Neuron (in vitro differentiated cells): ENCODE measurements around the gene DIO3.
"Not testable (repeated sequence)": the region's sequence is repeated elsewhere in the genome, so short reads cannot be mapped to it uniquely, and the experiment has no call there.

Experiments
- H2AFZ ChIP-seq: one replicate; pipeline ENCODE4 v1.6.1; 2013; ENCODE audit warnings: low read depth, mild to moderate bottlenecking, inconsistent platforms, low read length, moderate library complexity
- H3K27me3 ChIP-seq: one replicate; pipeline ENCODE4 v1.6.1; 2013; ENCODE audit warnings: low read length; ENCODE audit not compliant: insufficient read depth
- H3K36me3 ChIP-seq: one replicate; pipeline ENCODE4 v1.6.1; 2013; ENCODE audit warnings: low read length; ENCODE audit not compliant: insufficient read depth
- H3K4me1 ChIP-seq: one replicate; pipeline ENCODE4 v1.6.1; 2013; ENCODE audit warnings: low read length; ENCODE audit not compliant: insufficient read depth
- H3K4me3 ChIP-seq: 2 replicates; pipeline ENCODE4 v1.5.1; 2013; ENCODE audit warnings: mild to moderate bottlenecking, low read length, moderate library complexity
- H3K9me3 ChIP-seq: one replicate; pipeline ENCODE4 v1.6.1; 2013; ENCODE audit warnings: low read length

The DIO3 gene

DNA sequence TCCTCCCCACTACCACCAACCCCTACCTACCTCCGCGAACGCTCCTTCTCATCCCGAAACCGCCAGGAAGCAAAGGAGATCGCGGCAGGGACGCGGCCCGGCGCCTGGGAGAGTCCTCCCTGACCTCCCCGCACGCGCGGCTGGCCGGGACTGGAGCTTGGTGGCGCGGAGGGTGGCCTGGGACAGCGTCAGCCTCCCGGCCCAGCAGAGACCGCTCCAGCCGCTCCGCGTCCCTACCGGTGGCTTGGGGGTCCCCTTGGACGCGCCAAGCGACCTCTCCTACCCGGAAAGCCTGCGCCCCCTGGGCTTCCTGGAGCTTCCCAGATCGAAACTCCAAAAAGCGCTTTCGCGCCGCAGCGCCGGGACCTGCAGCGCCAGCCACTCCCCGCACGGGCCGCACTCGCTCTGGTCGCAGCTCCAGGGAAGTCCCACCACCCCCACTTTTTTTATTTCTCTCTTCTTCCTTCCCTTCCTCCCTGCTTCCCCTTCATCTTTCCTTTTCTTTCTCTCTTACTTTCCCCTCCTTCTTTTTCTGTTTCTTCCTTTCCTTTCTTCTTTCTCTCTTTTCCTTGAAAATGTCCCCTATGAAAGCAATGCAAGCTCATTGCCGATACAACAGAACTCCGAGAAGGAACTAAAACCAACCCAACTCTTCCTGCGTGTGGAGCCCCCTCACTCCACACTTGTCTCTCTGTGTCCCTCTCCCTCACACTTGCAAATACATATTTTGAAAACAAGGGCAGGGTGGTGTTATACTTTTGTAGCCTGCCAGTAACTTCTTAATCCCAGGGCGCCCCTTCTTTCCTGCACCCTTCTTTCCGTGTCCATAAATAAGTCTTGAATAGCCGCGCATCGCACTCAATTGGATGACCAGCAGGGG, 3.8 kb downstream of the DIO3 start:
- H3K4me1 ChIP-seq, result peaks cover 19% of the 10 kb centered on the region
- peak overlapping the region; percentile 36 for H3K4me3 ChIP-seq
- H3K27me3 ChIP-seq, result peaks cover 70% of the 10 kb centered on the region
- H3K9me3 ChIP-seq, result peaks cover 9% of the 10 kb centered on the region
- no peak overlapping the region for H2AFZ ChIP-seq
- no peaks in the 10 kb centered on the region for H3K36me3 ChIP-seq

DNA sequence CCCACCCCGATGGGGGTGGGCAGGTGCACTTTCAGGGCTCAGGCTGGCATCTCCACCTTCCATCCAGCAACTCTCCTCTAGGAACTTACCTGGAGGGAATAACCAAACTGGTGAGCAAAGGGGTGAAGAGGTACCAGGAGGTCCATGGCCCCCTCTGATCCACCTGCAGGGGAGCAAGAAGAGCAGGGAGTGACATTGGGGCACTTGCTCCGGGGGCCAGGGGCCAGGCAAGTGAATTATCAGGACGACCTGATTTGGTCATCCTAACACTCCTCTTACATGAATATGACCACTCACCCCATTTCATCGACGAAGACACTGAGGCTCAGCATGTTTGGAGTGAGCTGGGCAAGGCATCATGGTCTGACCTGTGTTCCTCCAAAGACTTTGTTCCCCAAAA, 6.0 kb downstream of the DIO3 start:
- Histone ChIP-seq H2AFZ (no peak overlapping the region), H3K27me3 (peaks cover 69% of the 10 kb centered on the region), H3K9me3 (peaks cover 4% of the 10 kb centered on the region), H3K4me1 (peaks cover 19% of the 10 kb centered on the region), H3K4me3 (no peak overlapping the region), H3K36me3 (no peaks in the 10 kb centered on the region)

DNA sequence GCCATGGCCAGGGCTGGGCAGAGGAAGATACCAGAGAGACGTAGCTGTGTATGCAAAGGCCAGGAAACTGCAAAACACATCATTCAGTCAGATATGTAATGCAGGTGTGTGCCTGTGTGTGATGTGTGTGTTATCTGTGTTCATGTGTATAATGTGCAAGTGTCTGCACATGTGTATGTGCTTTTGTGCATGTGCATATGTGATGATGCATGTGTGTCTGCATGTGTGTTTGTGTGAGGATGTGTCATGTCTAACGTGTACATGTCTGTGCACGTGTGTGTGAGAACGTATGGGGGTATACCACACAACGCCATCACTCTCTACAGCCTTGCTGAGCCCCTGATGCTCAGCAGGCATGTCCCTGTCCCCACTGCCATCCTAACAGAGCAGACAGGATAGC, 9.7 kb downstream of the DIO3 start:
- Histone ChIP-seq H3K4me1 (no peaks in the 10 kb centered on the region), H3K9me3 (peaks cover 2% of the 10 kb centered on the region), H3K27me3 (peaks cover 35% of the 10 kb centered on the region), H2AFZ (no peak overlapping the region), H3K4me3 (no peak overlapping the region), H3K36me3 (no peaks in the 10 kb centered on the region)

DNA sequence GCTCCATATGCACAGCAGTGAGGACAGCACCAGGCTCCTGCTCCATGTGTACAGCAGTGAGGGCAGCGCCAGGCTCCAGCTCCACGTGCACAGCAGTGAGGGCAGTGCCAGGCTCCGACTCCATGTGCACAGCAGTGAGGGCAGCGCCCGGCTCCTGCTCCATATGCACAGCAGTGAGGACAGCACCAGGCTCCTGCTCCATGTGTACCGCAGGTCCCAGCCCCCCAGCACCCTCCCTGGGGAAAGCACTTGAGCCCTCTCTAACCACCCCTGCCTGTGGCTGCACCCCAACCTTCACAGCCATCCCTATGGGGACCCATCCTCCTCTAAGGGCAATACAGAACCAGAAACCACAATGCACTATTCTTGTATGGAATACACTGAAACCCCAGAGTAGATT, 11.2 kb downstream of the DIO3 start:
- H3K4me3 ChIP-seq, H3K36me3 ChIP-seq, H3K9me3 ChIP-seq, H2AFZ ChIP-seq, H3K4me1 ChIP-seq: not testable (repeated sequence)
- H3K27me3 ChIP-seq, result peaks cover 25% of the 10 kb centered on the region

DNA sequence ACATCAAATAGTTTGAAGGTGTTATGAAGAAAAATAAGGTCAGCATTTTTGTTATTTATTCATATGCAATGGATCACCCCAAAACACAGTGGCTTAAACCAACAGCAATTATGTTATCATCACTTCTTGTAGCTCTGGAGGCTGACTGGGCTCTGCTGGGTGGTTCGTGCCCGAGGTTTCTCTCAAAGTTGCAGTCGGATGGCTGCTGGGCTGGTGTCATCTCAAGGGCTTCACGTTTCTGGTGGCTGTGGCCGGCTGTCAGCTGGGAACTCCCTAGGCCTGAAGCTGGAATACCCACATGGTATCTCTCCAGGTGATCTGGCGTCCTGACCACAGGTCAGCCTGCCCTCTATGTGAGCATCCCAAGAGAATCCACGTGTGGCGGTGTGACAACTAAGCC, 12.0 kb downstream of the DIO3 start:
- Histone ChIP-seq H3K36me3 (no peaks in the 10 kb centered on the region), H3K27me3 (peaks cover 20% of the 10 kb centered on the region), H3K4me3 (no peak overlapping the region), H3K9me3 (peaks cover 1% of the 10 kb centered on the region), H3K4me1 (no peaks in the 10 kb centered on the region), H2AFZ (no peak overlapping the region)

DNA sequence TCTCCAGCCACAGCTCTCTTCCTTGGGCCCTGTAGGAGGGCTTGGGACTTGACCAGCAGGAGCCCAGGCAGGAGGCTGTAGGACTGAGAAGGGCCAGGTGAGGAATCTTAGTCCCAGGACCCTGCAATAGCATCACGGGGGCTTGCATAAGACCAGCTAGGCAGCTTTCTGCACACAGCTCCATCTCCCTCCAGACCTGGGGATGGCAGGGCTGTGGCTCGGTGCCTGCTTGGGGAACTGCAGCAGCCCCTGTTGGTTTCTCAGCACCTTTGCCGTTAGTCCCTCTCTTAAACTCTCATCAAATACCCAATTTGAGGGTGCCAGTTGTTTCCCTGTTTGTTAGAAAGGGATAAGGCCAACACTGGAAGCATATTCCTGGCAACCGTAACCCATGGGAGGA, 14.3 kb downstream of the DIO3 start:
- Histone ChIP-seq H3K4me1 (no peaks in the 10 kb centered on the region), H3K4me3 (no peak overlapping the region), H3K27me3 (peaks cover 21% of the 10 kb centered on the region), H3K36me3 (no peaks in the 10 kb centered on the region), H3K9me3 (no peaks in the 10 kb centered on the region), H2AFZ (no peak overlapping the region)

DNA sequence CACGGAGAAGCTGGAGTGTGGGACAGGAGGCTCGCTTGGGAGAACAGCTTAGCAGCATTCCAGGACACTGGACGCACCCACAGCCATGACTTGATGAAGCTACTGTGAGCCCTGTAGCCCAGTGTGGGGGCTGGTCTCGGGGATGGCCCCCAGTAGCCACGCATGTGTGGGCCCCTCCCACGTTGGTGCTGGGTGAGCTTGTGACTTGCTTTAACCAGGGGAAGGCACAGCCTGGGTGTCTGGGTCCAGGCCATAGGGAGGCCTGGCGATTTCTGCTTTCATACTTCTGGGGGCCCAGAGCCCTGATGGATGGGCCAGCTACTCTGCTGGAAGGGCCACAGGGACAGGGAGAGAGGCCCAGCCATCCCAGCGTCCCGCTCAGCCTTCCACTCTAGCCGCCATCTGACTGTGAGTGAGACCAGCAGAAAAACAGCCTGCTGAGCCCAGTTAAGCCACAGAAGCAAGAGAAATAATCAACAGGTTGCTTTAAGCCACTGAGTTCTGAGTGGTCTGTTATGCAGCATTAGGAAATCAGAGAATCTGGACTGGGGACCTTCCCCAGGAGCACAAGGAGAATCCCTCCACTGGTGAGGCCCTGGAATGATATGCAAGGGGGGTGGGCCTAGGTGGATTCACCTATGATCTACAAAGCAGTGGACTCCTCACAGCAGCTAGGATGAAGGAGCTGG, 16.1 kb downstream of the DIO3 start:
- Histone ChIP-seq H3K4me3 (no peak overlapping the region), H3K27me3 (peaks cover 13% of the 10 kb centered on the region), H3K9me3 (no peaks in the 10 kb centered on the region), H2AFZ (no peak overlapping the region), H3K36me3 (no peaks in the 10 kb centered on the region), H3K4me1 (no peaks in the 10 kb centered on the region)

DNA sequence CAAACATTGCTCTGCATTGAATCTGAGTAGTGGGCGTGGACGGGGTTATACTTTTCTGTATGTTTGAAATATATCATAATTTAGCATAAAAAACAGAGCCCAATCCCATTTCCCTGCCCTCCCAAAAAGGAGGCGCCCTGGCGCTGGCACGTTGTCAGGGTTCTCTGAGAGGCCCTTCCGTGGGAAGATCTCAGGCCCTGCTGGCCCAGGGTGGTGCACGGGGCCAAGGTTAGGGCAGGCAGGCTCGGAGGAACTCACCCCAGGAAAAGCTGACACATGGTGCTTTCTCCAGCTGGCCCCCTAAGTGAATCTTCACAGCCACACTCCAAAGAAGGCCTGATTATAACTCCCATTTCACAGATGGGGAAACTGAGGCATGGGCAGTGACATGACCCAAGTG, 17.2 kb downstream of the DIO3 start:
- Histone ChIP-seq H3K27me3 (peaks cover 10% of the 10 kb centered on the region), H3K36me3 (no peaks in the 10 kb centered on the region), H3K4me1 (no peaks in the 10 kb centered on the region), H3K4me3 (no peak overlapping the region), H2AFZ (no peak overlapping the region), H3K9me3 (no peaks in the 10 kb centered on the region)

DNA sequence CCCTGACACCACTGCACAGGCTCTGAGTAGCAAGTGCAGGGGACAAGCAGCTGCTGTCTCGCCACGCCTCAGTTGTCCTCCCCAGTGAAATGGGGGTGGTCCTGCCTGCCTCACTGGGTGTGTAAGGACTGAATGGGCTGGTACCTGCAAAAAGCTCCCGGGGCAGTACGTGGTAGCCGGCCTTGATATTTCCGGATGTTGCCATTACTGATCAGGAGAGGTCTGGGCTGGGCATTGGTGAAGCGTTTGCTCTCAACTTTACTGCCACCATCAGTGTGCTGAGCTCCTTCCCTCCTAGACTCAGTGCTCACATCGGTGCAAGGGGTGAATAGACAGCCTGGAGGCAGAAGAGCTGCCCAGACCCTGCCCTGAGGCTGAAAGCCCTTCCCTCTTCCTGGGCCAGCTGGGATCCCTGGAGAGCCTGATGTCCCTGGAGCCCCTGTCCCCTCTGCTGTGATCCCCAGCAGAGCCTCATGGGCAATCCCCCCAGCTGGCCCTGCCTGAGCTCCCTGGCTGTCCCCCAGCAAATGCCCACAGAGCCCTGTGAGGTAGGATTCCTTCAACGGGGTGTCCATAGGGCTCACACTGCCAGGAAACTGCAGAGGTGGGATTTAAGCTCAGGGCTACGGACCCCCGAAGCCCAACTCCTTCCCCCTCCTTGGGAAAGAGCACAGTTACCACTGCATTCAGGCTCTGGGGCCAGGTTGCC, 18.2 kb downstream of the DIO3 start:
- no peaks in the 10 kb centered on the region for H3K4me1 ChIP-seq
- no peak overlapping the region for H2AFZ ChIP-seq
- H3K27me3 ChIP-seq, result peaks cover 10% of the 10 kb centered on the region
- H3K9me3 ChIP-seq, result no peaks in the 10 kb centered on the region
- H3K36me3 ChIP-seq, result no peaks in the 10 kb centered on the region
- H3K4me3 ChIP-seq, result no peak overlapping the region

DNA sequence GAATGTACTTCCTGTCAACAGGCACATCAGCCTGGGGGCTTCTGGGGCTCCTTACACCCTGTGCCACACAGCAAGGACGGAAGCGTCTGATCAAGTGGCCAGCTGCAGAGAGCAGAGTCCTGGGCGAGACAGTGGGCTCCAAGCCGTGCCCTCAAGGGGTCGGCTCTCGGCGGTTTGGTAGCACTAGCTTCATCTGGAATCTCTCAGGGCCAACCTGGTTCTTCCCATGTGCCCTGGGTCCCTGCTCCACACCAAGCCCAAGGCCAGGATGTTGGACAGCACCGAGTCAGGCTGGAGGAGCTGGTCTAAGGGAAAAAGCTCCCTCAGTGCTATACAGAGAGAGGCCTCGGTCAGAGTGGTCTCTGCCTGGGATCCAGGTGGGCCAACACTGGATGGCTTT, 20.5 kb downstream of the DIO3 start:
- peaks cover 10% of the 10 kb centered on the region for H3K27me3 ChIP-seq
- H3K9me3 ChIP-seq, result no peaks in the 10 kb centered on the region
- no peaks in the 10 kb centered on the region for H3K36me3 ChIP-seq
- H3K4me1 ChIP-seq, result no peaks in the 10 kb centered on the region
- no peak overlapping the region for H2AFZ ChIP-seq
- H3K4me3 ChIP-seq, result no peak overlapping the region

DNA sequence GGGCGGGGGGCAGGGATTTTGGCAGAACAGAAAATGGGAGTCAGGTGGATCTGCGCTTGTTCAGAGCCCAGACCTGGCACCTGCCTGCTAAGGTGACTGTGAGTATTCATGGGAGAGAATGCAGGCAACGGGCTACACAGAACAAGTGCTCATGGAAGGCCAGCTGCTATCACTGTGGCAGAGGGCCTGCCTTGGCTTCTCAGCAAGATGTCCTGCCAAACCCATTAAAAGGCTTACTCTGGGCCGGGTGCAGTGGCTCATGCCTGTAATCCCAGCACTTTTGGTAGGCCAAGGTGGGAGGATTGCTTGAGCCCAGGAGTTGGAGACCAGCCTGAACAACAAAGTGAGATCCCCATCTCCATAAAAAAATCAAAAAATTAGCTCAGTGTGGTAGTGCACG, 21.0 kb downstream of the DIO3 start:
- Histone ChIP-seq H3K27me3 (peaks cover 6% of the 10 kb centered on the region), H2AFZ (no peak overlapping the region), H3K36me3 (no peaks in the 10 kb centered on the region), H3K4me1 (no peaks in the 10 kb centered on the region), H3K9me3 (no peaks in the 10 kb centered on the region), H3K4me3 (no peak overlapping the region)

DNA sequence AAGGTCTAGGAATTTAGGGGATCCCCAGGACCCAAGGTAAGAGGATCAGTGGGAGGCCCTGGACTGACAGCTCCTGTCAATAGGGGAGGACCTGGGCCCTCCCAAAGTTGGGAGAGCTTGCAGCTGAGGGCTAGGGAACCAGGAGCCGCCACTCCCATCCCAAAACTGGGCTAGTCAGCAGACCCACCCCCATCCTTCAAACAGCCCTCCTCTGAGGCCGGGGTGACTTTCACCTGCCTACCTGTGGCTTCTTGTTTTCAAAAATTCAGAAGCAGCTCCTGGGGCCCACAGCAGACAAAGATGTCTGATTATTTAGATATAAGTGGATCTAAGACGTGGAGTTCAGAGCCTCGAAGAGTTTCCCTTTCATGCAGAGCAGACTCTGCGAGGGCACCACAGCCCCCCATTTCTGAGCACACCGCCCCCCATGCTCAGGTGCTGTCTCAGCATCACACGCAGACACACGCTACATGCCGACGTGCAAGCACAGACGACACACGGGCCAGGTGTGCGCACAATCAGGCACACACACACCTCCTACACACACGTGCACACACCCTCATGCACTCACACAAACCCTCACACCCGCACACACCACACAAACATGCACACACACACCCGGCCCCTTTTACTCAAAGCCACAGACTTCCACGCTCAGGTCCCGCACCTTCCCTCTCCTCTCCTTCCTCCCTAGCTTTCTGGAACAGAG, 21.9 kb downstream of the DIO3 start:
- Histone ChIP-seq H3K4me3 (no peak overlapping the region), H3K27me3 (peaks cover 4% of the 10 kb centered on the region)

DNA sequence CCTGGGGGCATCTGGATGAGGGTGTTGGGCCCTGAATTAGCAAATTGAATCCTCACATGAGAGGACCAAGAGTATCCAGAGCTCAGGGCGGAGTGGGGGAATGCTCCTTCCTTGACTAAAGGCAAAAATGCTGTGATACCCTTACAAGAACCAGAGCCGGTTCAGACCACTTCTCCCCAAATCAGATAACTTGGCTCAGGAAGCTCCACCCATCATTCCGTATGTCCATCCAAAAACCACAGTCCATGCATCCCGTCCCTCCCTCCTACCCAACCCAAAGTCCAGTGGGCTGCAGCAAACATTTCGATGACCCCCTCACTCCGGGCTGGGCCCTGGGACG, 22.4 kb downstream of the DIO3 start:
- Histone ChIP-seq H3K4me1 (peaks cover 4% of the 10 kb centered on the region), H3K9me3 (no peaks in the 10 kb centered on the region), H2AFZ (no peak overlapping the region), H3K4me3 (no peak overlapping the region), H3K27me3 (no peaks in the 10 kb centered on the region), H3K36me3 (no peaks in the 10 kb centered on the region)

More for the DNA sequence above, 21.9 kb downstream of the DIO3 start:
- no peak overlapping the region for H2AFZ ChIP-seq
- no peaks in the 10 kb centered on the region for H3K4me1 ChIP-seq
- no peaks in the 10 kb centered on the region for H3K36me3 ChIP-seq
- no peaks in the 10 kb centered on the region for H3K9me3 ChIP-seq
